GM18867 (cell line): ENCODE data around the gene ASGR2.
"Not testable (repeated sequence)": the region's sequence is repeated elsewhere in the genome, so short reads cannot be mapped to it uniquely, and the experiment has no call there.

Experiments
- ATAC-seq: cut with Tn5 transposase; IDR thresholded peaks from one replicate; pipeline ENCODE4 v1.9.1; 2021; ENCODE audit warnings: mild to moderate bottlenecking, moderate library complexity; ENCODE audit not compliant: unreplicated experiment

Gene ASGR2, protein sequence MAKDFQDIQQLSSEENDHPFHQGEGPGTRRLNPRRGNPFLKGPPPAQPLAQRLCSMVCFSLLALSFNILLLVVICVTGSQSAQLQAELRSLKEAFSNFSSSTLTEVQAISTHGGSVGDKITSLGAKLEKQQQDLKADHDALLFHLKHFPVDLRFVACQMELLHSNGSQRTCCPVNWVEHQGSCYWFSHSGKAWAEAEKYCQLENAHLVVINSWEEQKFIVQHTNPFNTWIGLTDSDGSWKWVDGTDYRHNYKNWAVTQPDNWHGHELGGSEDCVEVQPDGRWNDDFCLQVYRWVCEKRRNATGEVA

DNA sequence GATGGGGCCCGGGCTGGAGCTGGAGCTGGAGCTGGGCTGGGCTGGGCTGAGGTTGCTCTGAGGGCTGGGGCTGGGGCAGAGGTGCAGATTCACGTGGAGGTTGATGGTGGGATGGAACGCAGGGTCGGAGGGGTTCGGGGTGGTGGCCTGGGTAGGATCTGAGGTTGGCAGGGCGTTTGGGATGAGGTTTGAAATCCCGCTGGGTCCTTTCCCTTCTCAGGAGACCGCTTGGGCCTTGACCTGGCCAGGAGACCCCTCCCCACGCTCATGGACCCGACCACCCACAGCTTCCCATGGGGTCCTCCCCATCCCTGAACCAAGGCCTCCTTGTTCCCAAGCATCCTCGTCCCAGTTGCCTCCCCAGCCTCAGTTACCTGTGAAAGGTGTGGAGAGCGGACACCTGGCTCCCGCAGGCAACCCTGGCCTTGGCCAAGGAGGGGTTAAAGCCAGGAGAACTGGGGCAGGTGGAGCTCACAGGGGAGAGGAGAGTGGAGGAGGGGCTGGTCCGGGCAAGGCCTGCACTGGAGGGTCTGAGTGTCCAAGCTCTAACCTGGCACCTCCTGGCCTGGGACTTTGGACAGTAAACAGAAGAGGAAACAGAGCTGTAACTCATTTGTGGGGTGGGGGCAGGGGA lies at the start of gene ASGR2:
ASGR2 (minus strand) TSS at position 582 of the 634 bp plus-strand sequence. CDS start 582 bp downstream, outside the sequence.
- ATAC-seq: no peak

DNA sequence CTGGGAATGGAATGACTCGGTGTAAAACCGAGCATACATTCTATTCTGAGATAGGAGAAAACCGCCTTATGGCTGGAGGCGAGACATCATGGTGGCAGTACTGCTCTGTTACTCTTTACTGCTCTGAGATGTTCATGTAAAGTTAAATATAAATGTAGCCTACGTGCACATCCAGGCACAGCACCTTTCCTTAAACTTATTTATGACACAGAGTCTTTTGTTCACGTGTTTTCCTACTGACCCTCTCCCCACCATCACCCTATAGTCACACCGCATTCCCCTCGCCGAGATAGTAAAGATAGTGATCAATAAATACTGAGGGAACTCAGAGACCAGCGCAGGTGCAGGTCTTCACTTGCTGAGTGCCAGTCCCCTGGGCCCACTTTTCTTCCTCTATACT lies 44.9 kb upstream of the ASGR2 start:
- not testable (repeated sequence) for ATAC-seq

DNA sequence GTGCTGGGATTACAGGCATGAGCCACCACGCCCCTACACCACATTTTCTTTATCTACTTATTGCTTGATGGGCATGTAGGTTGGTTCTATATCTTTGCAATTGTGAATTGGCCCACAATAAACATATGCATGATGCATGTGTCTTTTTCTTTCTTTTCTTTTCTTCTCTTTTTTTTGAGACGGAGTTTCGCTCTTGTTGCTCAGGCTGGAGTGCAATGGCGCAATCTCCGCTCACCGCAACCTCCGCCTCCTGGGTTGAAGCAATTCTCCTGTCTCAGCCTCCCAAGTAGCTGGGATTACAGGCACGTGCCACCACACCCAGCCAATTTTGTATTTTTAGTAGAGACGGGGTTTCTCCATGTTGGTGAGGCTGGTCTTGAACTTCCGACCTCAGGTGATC lies 43.8 kb upstream of the ASGR2 start:
- ATAC-seq: not testable (repeated sequence)

DNA sequence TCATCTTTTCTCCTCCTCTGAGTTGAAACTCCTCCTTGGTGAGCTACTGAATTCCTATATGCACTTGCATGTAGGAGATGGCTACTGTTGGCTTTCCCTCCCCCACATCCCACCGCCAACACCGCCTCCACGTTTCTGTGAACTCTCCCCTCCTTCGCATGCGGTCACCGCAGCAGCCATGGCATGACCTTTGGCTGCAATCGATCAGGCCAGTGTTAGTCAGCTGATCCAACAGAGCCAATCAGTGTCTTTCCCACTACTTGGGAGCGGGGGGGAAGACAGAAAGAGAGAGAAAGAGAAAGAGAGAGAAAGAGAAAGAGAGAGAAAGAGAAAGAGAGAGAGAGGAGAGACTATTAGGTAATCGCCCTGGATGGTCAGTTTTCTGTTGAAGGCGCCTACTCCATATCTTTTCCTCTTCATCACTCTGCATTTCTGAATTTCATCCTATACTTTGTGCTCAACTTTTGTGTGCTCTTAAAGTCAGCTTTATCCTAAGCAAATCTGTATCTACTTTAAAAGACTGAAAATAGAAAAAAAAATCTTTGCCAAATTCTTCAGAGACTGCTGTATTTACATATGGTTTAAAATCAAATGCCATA lies 41.8 kb upstream of the ASGR2 start:
- ATAC-seq: no peak

DNA sequence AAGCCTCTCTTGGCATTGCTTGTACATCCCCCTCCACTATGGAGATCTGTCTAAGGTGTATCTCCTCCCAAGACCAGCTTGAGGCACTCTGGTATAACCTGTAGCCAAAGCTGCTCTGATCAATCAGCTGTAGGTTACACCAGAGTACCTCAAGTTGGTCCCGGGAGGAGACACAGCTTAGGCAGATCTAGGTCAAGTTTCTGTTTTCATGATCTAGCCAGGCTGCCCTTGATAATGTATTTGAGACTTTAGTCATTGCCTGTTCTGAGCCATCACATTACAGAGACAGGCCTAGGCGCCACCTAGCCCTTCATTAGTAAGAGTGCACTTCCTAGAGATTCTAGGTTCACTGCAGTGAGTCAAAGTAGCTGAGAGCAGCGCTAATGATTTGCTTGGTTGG lies 33.1 kb upstream of the ASGR2 start:
- ATAC-seq: no peak

DNA sequence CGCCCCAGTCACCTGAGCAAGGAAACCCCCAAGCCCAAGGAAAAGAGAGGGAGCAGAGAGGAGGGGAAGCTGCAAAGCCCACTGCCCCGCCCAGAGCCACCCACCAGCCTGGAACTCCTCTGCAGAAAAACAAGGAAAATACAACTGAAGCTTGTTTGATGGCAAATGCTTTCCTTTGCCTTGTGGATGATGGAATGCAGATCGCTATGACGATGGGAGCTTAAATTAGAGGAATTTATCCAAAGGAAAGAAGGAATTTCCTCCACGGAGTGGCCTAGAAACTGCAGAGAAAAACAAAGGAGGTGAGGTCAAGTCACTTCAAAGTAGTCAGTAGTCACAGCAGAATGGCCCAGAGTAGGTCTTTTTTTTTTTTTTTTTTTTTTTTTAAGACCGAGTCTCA lies 31.5 kb upstream of the ASGR2 start:
- no peak for ATAC-seq

DNA sequence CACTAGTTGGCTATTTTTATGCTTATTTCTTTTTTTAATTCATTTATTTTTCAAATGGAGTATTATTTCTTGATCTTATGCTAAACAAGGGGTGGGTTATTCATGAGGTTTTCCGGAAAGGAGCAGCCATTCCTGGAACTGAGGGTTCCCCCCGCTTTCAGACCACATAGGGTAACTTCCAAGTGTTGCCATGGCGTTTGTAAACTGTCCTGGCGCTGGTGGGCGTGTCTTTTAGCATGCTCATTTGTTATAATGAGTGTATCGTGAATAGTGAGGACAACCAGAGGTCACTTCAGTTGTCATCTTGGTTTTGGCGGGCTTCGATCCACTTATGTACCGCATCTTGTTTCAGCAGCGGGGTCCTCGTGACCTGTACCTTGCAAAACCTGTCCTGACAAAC lies 29.6 kb upstream of the ASGR2 start:
- no peak for ATAC-seq

DNA sequence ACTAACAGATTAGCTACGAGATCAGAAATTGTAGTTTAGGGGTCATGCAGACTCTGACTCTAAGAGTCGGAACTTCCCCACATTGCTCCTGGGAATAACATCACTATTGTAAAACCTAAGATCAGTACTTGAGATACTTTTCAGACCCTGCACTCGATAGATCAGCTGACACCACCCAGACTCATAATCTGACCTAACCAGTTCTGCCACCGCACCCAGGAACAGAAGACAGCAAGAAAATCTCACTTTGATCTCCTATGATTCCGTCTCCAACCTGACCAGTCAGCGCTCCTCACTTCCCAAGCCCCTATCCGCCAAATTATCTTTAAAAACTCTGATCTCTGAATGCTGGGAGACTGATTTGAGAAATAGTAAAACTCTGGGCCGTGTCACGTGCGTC lies 27.2 kb upstream of the ASGR2 start:
- ATAC-seq: no peak

DNA sequence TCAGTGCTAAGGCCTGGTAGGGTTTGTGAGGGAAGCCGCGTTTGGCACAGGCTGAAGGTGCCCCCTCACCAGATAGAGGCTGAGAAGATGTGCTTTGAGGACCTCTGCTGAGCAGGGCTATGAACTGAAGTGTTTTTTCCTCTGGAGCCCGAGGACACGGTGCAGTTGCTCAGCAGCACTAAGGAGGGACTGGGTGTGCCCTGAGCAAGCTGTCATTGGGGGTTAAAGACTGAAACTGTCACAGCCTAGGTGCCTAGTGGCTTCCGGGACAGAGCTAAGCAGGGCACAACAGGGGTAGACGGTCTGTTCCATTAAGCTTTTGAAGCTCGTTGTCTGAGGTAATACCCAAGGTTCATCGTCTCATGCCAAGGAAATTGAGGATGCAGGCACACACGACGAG lies 24.8 kb upstream of the ASGR2 start:
- ATAC-seq: no peak

DNA sequence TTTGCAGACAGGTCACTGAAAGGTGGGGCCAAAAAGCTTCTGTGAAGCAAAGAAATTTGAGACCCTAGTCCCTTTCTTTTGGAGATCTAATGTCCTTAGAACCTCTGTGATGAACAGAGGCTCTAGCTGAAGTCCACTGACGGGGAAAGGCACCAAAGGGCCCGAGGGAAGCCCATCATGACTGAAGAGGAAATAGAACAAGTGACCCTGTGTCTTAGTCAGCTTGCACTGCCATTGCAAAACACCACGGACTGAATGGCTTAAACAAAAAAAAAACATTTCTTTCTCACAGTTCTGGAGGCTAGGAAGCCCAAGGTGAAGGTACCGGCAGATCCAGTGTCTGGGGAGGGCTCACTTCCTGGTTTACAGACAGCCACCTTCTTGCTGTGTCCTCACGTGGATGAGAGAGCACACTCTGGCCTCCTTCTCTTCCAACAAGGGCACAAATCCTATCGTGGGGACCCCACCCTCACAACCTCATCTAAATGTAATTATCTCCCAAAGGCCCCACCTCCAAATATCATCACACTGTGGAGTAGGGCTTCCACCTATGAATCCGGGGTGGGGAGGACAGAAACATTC lies 24.3 kb upstream of the ASGR2 start:
- no peak for ATAC-seq

DNA sequence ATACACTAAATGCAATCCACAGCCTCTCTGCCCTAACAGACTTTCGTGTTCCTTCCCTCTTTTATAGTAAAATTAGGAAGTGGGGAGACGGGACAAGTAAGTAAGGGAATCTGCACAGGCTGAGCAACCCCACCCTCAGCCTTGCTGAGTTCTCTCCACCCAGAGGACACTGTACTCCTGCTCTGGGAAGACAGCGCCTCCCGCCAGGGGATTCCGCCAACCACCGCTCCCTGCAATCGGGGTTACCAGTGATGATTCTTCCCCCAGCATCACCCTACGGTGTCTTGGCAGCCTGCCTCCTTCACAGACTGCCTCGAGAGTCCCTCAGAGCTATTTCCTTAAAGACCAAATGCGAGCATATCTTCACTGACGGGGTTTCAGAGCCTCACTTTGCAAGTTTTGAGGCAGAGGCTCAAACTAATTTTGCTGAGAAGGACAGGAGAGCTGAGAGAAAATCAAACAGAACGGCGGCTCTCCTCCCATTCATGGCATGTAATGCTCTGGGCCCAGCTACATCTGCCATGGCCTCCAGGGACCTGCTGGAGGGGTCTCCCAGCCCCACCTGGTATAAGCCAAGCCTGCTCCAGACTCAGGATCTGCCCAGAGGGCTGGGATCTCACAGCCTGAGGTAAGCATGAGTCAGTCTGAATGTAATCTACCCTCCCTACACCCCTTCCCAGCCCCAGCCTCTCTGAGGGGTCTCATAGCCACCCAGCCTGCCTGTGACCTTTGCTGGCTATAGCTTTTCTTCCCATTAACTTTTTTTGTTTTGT lies 22.7 kb upstream of the ASGR2 start:
- ATAC-seq: no peak

DNA sequence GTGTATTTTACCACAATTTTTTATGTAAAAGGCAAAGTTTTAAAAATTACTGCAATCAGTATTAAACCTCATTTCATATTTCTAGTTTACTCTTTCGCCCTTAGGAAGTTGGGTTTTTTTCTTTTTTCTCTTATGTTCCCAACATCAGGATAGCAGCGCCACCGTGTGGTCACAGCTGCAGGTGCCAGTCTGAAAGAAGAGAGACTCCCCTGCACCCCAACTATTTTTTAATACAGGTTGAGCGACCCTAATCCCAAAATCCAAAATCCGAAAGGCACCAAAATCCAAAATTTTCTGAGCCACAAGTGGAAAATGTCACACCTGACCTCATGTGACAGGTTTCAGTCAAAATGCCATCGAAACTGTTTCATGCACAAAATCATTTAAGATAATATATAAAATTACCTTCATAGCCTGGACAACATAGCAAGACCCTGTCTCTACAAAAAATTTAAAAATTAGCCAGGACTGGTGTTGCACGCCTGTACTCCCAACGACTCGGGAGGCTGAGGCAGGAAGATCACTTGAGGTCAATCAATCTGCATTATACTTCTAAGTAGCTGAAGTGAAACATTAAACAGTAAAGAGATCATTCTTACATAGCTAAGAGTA lies 21.8 kb upstream of the ASGR2 start:
- ATAC-seq: no peak

DNA sequence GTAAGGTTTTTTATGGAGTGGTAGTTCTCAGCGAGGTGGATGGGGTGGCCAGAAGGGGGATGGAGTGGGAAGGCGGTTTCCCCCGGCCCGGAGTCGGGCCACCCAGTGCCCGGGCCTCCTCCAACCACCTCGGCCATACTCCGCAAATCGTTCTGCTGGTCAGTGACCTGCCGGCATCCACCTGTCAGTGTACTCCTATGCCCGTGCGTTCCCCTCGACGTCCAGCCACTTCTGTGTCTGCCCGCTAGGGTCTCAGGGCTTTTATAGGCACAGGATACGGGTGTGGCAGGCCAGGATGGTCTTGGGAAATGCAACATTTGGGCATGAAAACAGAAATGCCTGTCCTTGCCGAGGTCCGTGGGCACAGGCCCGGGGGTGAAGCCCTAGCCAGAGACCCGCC lies 19.3 kb upstream of the ASGR2 start:
- ATAC-seq: no peak

DNA sequence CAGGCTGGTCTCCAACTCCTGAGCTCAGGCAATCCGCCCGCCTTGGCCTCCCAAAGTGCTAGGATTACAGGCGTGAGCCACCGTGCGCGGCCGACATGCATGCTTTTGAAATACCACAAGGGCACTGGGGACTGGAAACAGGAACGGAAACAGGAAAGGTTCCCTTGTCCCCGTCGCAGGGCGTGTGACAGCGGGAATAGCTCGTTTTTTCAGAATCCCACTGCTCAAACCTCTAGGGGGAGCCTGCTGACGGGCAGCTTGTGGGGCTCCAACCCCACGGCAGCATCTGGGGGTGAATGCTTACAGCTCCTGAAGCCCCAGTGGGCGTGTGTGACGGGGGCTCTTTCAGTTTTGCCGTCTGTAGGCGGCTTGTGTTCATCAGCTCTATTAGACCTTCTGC lies 18.8 kb upstream of the ASGR2 start:
- no peak for ATAC-seq

DNA sequence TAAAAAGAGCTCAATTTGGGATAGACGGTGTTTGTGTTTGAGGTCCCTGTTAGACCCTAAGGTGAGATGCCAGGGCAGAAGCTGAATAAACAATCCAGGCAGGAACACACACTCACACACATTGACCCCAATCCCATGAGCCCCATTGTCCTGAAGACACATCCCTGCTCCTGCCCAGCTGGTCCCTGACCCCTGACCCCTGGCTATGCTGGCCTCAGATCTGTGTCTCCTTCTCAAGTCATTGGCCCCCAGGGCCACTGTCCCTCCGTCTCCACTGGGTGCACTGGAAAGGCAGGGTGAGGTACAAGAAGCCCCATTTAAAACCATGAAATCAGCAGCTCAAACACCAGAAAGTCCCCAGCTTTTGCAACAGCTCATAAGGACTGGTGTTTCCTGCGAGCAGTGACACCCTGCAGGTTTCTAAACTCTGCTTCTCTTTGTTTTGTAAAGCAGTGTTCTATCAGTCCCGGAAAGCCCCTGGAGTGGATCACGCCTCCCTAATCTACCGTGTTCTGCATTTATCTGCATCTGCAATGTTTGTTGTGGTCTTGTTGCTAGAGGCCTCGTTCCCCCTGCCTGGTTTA lies 18.0 kb upstream of the ASGR2 start:
- peak; percentile 45 for ATAC-seq

DNA sequence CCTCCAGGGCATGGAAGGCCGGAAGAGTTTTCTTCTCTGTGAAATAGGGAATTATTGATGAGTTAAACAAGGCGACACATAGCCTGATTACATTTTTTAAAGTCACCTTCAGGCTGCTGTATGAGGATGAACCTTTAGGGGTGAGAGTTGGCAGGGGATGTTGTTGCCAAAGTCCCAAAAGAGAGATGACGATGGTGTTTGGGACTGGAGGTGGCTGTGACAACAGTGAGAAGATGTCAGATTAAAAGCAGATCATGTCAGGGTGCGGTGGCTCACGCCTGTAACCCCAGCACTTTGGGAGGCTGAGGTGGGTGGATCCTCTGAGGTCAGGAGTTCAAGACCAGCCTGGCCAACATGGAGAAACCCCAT lies 16.8 kb upstream of the ASGR2 start:
- ATAC-seq: no peak

DNA sequence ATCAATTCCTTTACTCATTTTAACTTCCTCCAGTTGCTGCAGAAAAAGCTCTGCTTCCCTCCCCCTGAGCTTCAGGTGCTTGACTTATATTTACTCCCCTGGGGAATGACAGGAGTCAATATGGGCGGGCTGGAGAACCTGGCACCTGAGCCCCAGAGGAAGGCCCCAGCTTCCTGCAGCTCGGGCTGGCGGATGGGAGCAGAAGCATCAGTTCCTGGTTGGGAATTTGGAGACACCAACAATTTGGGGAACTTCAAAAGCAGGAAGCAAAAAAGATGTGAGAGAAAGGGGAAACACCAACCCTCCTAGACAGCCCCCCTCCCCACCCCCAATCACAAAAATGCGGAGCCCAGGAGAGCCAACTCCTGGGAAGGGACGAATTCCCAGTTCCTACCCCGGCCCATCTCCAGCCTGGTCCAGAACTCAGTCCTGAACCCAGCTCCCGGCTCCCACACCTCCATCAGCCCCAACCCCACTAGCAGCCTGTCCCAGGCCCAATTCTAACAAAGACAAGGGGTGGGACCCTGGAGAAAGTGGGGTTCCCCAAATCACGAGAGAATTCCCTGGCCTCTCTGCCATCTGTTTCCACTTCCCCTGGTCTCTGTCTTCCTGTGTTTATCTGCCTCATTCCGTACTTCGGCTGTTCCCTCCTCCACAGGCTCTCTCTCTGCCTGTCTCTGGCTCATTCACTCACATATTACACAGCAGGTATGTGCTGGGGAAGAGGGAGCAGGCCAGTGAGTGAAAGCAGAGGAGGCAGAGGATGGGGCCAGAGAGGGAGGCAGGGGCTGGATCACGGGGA lies 16.2 kb upstream of the ASGR2 start:
- no peak for ATAC-seq

DNA sequence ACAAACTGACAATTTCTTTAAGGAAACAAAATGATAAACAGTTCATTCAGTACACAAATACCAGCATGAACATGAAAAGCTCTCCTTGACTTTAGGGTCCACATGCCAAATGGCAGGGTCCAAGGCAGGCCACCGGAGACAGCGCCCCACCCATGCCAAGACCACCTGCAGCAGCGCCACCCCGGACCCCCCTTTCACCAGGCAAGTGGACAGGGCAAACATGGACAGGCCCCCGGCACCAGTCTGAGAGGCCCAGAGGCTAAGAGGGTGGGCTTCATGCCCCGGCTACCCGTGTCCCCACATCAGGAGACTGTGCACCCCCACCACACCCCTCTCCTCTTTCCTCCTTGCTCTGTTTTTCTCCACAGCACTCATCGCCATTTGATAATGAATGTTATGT lies 14.7 kb upstream of the ASGR2 start:
- ATAC-seq: no peak

DNA sequence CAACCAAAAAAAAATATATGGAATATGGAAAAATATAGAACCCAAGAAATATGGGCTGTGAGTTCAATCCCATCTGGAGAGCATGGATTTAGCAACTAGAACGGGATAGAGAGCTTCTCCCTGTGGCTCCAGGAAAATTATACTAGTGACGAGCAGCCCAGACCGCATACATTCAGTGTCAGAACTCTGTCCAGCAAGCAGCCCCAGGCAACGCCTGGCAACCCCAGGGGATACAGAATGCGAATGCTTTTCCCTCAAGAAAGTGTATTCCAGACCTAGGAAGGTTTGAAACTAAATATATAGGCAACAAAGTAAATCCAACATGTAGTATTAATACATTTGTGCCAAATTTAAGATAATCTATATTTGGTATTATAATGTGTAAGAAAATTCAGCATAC lies 13.5 kb upstream of the ASGR2 start:
- ATAC-seq: no peak

DNA sequence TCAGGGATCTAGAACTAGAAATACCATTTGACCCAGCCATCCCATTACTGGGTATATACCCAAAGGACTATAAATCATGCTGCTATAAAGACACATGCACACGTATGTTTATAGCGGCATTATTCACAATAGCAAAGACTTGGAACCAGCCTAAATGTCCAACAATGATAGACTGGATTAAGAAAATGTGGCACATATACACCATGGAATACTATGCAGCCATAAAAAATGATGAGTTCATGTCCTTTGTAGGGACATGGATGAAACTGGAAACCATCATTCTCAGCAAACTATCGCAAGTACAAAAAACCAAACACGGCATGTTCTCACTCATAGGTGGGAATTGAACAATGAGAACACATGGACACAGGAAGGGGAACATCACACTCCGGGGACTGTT lies 12.9 kb upstream of the ASGR2 start:
- not testable (repeated sequence) for ATAC-seq
